22Rv1 (cell line): Measurements from ENCODE around the gene KRT23.

Experiments
- ZFX ChIP-seq: fragments of 450-650 bp; IDR thresholded peaks from 2 replicates; pipeline ENCODE4 v1.6.1; 2017; ENCODE audit warnings: antibody characterized with exemption, borderline replicate concordance
- TF ChIP-seq, protein P1 (sequence below): fragments of 450-650 bp; IDR thresholded peaks from 2 replicates; pipeline ENCODE4 v1.5.1; 2017; ENCODE audit warnings: mild to moderate bottlenecking

DNA sequence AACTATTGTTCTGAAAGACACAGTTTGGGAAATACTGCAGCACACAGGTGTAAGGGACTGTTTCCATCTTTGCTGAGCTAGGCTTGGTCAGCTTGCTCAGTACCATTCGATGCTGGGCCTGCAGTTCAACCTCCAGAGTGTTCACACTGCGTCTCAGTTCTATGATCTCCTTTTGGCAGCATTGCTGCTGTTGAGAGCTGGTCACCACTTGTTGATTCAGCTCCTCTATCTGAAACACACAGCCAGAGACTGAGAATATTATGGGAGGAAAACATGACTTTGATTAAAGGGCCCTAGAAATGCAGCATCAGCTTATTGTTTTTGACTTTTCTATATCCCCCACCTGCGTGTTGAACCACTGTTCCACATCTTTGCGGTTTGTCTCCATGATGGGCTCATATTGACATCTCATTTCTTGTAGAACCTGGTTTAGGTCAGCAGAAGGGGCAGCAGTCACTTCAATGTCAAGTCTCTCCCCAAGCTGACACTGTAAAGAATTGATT lies 24.7 kb upstream of the KRT23 start:
- TF ChIP-seq, protein P1, sequence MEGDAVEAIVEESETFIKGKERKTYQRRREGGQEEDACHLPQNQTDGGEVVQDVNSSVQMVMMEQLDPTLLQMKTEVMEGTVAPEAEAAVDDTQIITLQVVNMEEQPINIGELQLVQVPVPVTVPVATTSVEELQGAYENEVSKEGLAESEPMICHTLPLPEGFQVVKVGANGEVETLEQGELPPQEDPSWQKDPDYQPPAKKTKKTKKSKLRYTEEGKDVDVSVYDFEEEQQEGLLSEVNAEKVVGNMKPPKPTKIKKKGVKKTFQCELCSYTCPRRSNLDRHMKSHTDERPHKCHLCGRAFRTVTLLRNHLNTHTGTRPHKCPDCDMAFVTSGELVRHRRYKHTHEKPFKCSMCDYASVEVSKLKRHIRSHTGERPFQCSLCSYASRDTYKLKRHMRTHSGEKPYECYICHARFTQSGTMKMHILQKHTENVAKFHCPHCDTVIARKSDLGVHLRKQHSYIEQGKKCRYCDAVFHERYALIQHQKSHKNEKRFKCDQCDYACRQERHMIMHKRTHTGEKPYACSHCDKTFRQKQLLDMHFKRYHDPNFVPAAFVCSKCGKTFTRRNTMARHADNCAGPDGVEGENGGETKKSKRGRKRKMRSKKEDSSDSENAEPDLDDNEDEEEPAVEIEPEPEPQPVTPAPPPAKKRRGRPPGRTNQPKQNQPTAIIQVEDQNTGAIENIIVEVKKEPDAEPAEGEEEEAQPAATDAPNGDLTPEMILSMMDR: no peak
- TF ChIP-seq ZFX: no peak
